Activated CD4-positive, alpha-beta T cell treated with anti-CD3 and anti-CD28 coated beads, Interleukin-2, amount 50 U/mL, for 24 hours (primary cell): ENCODE results near the gene ENOX1.

Source experiments
- DNase-seq, 2 donors: peaks; one replicate each; pipeline ENCODE4 v3.0.0-alpha.2; 2020; ENCODE audit warnings: low read depth in 1 of 2, low spot score in 1 of 2

ENOX1 gene

DNA sequence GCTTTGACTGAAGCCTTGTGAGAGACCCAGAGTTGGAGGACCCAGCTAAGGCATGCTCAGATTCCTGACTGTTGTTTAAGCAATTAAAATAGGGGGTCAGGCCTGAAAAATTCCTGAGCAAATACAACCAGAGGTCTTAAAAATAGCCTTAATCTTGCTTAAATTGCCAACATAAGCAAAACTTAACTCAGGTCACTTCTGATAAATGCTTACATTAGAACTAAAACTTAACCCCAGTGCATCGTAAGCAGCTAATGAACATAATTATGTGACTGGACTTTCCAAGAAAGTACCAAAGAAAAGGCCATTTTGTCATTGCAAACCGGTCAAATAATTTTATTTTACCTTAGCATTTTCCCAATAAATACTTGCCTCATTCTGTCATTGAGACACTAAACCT, 294.5 kb downstream of the ENOX1 start:
- no peak for DNase-seq

DNA sequence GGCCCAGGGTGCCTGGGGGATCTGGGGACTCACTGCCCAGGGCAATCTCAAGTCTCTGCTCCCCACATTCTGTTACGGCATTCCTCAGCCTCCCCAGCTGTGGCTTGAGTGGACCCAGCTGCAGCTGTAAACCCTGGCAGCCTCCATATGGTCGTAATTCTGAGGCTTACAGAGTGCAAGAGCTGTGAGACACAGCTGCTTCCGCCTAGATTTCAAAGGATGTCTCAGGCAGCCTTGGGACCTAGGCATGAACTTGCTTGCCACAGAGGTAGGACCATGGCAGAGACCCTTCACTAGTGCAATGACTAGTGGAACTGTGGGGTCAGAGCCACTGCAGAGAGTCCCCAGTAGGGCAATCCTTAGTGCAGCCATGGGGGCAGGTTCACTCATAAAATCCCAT, 297.5 kb downstream of the ENOX1 start:
- no peak for DNase-seq

DNA sequence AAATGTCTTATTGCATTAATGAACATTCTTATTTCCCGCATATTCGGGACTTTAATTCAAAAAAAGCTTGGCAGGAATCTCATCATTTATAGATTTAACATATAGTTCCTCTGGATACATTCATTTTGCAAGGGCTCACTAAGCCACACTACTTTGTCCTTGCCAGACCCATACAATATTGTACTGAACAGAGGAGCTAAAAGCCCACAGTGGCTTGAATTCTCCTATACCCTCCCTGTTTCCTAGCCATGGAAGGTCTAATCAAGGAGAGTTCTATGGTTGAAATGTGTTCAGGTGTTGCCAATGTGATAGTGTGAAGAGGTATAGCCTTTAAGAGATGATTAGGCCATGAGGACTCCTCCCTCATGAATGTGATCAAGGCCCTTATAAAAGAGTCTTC, 298.9 kb downstream of the ENOX1 start:
- no peak for DNase-seq

DNA sequence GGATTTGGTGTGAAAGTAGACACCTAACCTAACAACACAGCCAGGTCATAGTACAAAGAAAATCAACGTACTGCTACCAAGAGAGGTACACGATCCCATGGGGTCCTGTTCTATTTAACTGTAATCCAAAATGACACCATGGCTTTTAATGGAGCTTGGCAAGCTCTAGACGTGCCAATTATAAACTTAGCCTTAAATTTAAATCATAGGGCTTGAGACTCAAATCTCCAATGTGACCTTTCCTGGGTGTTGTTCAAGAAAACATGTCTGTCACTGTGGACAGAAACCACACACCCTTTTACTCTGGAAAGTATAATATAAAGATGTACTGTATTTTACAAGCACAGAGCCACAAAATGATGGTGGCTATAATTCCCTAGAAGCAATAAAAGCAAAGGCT, 299.3 kb downstream of the ENOX1 start:
- no peak for DNase-seq

DNA sequence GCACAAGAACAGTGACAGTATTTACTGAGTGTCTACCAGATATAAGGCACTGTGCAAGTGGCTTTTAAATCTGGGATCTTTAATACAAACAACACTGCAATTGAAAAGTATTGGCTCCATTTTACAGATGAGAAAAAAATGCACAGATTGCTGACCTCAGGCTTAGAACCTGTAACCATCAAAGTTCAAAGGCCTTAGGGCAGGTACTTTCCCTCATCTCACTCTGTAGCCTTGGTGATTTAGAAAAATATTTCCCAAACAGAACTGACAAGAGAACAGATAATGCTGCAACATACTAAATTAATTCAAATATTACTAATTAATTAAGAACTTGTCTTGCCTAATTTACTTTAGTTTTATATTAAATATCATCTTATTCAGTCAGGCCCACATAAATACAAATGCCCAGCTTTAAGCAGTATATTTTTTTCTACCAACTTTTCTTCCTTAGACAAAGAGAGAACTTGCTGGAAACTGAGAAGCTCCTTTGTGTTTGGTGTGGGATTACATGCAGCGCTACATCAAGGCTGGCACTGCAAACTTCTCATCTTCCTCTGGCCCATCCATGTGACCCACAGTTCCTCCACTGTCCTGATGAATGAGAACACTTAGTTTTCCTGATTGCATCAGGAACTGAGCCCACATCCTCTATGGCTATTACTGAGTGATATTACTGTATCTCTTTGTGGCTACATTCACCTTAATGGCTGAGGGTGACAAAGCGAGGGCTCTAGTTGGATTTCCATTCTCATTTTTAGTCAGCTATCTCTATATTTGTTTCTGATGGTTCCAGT, 302.1 kb downstream of the ENOX1 start:
- no peak for DNase-seq

DNA sequence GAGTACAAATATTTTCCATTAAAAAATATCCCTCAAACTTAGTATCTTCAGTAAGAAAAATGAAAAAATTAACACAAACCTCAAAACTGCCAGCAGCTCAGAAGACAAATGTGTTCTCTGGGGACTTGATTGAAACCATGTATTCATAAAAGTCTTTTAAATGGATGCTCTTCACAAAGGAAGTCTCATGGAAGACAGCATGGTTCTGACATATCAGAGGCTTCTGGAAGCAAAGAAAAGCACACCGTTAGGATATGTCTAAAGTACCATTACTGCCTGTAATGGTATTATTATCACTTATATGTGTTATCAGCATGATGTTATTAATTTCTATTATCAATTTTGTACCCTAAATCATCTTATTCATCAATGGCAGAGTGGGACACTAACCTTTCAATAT, 302.8 kb downstream of the ENOX1 start:
- DNase-seq = no peak

DNA sequence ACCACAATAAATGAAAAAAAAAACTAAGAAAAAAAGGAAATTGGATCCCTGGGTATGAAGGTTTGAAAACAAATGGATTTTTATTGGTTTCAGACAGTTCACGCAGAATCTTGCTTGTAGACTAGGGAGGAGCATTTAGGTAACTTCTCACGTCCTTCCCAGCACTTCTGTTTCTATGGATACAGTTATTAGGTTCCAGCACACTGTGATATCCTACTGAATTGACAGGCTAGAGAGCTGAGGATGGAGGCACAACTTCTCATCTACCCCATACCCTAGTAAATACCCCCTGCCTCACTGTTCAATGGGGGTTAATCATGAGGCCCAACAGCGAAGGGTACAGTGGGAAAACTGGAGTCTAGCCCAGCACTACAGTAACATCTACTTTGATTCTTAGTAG, 304.1 kb downstream of the ENOX1 start:
- no peak for DNase-seq

DNA sequence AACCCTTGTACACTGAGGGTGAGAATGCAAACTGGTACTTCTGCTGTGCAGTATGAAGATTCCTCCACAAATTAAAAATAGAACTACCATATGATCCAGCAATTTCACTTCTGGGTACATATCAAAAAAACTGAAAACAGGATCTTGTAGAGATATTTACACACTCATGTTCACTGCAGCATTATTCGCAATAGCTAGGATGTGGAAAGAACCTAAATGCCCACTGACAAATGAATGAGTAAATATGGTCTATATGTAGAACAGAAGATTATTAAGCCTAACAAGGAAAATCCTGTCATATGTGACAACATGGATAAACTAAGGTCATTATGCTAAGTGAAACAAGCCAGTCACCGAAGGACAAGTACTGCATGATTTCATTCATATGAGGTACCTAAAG, 304.7 kb downstream of the ENOX1 start:
- DNase-seq = no peak

DNA sequence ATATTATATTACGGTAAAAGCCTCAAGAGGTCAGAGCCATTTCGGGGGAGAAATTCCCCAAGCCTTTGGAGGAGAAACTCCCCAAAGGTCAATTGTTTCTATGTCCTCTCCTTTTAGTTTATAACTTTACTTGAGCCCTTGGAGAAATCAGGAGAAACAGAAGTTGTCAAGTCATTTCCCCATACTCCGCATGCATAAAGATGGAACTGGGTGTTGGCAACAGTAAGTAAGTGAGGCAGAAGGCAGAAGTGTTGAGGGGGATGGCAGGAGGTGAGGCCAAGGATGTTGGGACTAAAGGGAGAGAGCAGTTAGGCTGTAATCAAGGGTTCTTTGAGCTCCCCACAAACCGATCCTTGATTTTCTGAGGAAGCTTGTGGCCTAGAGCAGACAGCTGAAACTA, 307.9 kb downstream of the ENOX1 start:
- no peak for DNase-seq

DNA sequence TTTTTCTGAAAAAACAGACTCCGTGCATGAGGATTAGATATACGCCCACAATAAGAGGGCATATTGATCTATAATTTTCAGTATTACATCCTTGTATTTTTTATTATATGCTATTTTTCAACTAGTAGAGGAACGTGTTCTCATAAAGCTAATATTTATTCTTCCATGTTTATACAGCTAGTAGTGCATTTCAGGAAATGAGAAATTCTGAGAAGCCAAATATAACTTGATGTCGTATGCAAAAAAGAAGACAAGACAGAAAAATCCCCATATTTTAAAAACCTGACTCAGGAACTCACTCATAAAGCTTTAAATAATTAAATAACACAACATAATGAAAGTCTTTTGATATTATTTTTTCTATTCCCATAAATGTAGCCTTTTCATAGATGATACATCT, 308.6 kb downstream of the ENOX1 start:
- no peak for DNase-seq

DNA sequence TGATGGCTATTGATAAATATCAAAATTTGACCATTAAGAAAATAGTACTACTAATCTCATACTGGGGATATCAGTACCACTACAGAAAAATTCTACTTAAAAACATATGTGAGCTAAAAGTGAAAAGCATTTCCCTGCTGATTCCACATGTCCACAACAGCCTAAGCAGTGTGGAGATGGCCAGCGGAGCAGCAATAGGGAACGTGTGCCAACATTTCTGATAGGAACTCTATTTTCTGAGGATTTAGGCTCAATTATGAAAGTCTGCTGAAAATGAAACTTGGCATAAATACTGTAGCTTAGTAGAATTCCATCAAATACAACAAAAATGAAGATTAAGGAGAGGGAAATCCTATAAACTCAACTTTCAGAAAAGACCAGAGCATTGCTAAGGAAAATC, 311.6 kb downstream of the ENOX1 start:
- DNase-seq = no peak

DNA sequence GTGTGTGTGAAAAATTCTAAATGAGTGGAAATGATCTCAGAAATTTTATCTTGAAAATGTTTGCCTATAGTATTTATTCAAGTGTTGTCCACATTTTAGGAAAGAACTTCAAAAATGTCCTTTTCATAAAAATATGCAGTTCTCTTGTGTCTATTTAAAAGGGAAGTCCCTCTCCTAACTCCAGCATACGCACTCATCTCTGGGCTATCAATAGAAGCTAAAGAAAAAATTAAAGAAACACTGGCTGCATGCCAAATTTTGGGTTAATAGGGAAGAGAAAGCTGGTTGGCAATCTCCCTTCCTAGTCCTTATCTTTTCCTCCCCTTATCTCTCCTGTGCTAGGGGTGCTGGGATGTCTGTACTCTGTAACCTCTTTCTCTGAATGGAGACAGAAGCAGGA, 313.3 kb downstream of the ENOX1 start:
- DNase-seq = no peak

DNA sequence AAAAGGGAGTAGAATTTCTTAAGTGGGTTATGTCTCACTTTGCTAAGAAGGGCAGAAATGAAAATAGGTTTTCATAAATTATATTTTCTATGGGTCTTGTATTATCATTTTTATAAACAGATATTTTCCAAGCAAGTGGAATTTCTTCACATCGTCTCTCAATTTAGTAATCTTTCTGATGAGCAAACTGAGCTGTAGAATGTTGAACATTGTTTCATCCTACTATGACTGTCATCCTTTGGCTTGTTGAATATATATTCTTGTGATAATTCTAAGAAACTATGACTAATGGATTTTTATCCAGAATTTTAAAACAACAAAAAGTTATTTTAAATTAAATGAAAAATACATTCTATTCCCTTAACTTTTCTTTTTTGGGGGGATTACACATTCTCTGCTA, 313.8 kb downstream of the ENOX1 start:
- DNase-seq = no peak

DNA sequence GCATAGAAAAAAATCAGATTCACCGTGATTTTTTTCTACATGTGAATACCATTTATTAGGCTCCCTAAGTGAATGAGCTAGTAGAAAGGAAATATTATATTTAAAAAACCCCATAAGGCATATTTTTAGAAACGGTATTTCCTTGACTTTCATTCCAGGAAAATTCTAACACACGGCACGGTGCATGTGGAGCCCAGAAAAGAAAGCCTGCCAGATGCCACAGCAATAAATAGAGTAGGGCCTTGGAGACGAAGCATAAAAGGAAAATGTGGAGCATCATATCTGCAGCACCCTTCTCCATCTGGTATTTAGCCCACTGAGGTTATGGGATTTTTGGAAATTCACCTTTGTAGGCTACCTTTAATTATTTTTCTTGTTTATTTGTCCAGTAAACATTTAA, 314.4 kb downstream of the ENOX1 start:
- no peak for DNase-seq

DNA sequence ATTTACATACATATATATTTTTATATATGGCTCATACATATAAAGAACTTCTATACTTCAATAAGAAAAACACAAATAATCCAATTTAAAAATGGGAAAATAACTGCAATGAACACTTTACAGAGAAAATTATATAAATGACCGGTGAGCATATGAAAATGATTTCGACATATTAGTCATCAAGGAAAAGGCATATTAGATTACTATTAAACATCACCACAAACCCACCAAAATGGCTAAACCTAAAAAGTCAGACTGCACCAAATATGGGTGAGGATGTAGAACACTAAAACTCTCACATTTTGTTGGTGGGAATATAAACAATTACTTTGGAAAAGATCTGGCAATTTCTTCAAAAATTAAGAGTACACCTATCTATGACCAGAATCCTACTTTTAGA, 316.2 kb downstream of the ENOX1 start:
- no peak for DNase-seq

DNA sequence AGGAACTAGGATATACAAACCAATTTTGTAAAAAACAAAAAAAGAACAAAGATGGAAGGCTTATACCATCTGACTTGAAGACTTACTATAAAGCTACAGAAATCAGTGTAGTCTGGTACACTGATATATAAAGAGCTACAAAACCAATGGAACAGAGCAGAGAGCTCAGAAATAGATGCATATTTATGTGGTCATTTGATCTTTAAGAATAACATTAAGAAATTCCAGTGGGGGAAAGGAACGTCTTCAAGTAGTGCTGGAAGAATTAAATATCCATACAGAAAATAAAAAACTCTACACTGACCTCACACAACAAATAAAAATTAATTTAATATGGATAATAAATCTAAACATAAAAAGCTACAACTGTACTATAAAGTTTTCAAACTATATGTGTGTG, 317.0 kb downstream of the ENOX1 start:
- no peak for DNase-seq

DNA sequence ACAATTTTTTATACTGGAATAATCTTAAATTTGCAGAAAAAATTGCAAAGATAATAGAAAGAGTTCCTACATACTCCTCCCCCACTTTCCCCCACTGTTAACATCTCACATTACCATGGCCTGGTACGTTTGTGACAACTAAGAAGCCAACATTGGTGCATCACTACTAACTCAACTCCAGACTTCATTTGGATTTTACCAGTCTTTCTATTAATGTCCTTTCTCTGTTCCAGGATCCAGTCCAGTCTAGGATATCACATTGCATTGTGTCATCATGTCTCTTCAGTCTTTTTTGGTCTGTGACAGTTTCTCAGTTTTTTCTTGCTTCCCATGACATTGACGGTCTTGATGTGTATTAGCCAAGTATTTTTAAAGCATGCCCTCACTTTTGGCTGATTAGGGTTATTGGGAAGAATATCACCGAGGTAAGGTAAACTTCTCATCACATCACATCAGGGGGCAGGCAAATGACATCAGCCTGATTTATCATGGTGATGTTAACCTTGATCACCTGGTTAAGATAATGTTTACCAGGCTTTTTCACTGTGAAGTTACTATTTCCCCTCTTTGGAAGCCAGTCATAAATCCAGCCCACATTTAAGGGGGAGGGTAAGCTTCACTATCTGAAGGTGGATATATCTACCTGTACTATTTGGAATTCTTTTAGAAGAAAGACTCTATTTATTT, 322.1 kb downstream of the ENOX1 start:
- DNase-seq = no peak

DNA sequence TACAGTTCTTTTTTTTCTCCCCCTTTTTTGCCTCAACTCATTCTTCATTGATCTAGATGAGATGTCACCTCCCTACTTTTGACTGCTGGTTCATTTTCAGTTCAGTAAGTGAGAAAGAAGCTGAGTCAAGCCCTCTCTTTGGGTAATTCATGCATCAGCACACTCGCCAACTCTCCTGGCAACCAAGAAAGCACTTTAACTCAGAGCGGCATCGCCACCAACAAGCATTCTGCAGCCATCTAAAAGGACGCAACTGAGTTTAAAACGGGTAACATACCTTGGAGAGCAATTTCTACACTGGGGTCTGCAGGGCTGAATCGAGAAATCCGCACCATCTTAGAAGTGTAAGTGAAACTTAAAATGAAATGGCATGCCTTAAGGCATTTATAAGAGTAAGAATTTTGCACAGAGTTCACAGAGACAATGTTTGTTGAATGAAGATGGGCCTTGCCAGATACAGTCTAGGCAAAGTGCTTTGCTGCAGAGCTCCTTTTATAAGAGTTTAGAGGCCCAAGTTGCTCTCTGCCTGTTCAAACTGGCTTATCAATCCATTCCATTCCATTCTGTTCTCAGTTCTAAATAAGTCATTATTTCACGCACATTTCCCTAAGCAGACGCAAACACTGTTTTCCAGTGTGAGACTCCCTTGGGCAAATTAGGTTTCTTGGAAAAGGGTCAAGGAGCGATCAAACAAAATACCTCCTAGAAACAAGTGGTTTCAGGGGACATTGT, 338.0 kb downstream of the ENOX1 start:
- DNase-seq = no peak

DNA sequence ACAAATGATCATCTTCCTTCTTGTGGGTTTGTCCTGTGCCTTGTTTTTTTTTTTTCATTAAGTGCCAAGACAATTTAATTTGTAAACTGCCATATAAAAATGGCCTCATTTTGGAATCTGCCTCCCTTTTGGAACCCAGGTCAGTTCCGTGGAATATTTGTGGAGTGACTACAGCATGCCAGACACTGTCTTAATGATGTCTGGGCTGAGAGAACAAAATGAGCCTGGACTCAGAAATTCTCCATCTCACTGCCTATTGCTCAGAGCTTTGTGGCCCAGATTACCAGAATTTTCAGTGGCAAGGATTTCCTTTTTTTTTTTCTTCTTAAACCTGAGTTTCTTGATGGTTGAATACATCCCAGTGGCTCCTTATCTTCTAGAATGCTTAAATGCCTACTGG, 340.6 kb downstream of the ENOX1 start:
- DNase-seq = no peak

DNA sequence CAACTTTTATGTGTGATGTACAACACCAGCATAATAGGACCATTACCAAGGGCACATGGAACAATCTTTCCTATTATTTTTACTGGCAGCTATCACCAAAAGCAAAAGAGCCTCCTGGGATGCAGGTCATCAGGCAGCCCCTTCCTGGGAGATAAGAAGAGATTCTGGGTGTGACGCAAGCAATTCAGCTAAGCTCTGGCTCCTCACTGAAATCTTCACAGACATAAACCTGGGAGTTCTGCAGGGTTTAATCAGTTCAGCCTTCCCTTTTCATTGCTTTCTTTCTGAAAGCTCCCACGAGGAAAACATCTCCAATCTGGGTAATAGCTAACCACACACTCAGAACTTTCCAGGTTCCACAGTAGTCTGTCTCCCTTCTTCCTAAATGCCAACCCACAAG, 341.1 kb downstream of the ENOX1 start:
- DNase-seq = no peak

DNA sequence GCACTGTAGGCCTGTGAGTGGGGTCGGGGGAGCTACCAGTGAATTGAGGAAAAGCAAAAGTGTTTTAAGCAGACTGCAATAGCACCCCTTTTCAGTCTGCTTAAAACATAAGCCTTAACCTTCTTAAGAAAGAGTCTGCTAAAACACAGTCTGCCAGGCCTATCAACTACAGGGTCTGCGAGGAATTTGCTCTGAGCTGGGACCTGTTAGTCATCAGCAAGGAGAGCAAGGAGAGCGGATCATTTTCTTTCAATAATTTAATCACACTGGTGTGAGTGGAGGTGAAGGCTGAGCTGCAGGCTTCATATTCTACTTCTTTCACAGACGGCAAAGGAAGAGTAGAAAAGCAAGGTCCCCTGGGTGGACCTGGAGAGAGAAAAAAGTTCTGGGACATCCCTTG, 342.7 kb downstream of the ENOX1 start:
- DNase-seq = no peak

DNA sequence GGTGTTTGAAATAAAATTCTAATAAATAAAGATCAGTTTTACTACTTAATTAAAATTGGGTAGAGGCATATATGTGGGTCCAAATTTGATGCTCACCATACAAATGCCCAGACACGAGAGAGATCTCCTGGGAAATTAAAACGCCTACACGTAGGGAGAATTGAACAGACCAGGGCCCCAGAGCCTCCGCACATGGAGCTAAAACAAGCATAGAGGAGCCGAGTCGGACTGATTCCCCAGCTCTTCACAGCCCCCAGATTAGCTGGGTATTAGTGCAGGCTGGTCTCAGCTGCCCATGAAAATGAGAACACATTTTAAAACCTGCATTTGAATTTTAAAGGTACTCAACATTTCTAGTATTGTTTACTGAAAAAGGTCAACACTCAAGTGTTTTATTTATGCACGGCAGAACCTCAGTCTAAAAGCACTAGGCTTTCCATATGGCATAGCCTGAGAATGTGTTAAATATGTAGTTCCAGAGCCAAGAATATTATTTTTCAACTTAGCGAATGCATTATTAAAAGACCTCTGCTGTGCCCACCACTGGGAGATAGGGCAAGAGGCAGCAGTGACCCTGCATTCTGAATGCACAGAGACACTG, 344.8 kb downstream of the ENOX1 start:
- DNase-seq = no peak
